ENCODE results near the gene RNASET2. TPM values are rescaled to one million over a fixed set of nuclear protein-coding genes. Genes with fewer than 3 reads are reported as not detected.

The RNASET2 gene
- polyA plus RNA-seq, 1 donor from 2014 or later, result 73.9 TPM

DNA sequence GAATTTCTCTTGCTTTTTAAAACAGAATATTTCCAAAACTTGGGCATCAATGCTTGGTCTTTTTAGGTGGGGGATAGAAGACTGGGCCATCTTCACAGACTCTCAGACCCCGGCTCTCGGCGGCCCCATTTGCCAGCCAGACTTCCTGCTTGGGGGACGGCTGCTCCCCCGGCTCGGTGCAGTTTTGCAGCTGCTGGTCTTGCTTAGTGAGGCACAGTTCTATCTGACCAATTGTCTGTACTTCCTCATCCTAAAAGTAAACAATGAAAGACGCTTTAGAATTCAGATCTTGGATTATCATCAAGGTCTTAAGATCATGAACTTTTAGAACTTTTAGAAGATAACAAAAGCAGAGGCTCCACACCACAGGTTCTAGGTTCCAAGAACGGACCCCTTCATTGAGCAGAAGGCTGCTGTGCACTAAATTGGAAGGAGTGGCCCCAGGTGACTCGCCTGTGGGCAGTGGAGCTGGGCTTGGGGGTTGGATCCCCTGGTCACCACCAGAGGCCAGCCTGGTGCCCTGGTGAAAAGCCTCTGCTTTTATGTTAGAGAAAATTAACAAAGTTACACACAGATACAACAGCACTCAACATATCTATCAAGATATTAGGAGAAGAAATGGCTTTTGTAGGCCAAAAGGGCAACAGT lies 26.7 kb downstream of the RNASET2 start:
- H3K9me3 ChIP-seq (ENCODE audit: low read length), result no peaks in the 10 kb centered on the region
- no peaks in the 10 kb centered on the region for H3F3A ChIP-seq (ENCODE audit: insufficient read depth, low read length, poor library complexity, severe bottlenecking)
- H2AFZ ChIP-seq (ENCODE audit: low read depth, low read length), result no peak overlapping the region
- H3K9me2 ChIP-seq (ENCODE audit: insufficient read depth, low read length), result no peaks in the 10 kb centered on the region
- H3K79me2 ChIP-seq (replicated peaks; ENCODE audit: insufficient read depth, low read length), result no peaks in the 10 kb centered on the region
- H3K27ac ChIP-seq (ENCODE audit: low read length), result no peak overlapping the region
- H3K9ac ChIP-seq (ENCODE audit: low read length), result no peak overlapping the region
- peaks cover 5% of the 10 kb centered on the region for H3K36me3 ChIP-seq (ENCODE audit: insufficient read depth, low read length)
- TF ChIP-seq MXI1 (conservative IDR thresholded peaks at IDR 0.05; ENCODE audit: poor library complexity, severe bottlenecking) (no peak), EZH2 (IDR thresholded peaks at IDR 0.05; ENCODE audit: borderline replicate concordance, insufficient read depth, low read length, poor library complexity, severe bottlenecking) (no peak), SMC3 (conservative IDR thresholded peaks at IDR 0.05; ENCODE audit: poor library complexity) (no peak), RAD21 (conservative IDR thresholded peaks at IDR 0.05) (no peak)
- TF ChIP-seq, protein P1, sequence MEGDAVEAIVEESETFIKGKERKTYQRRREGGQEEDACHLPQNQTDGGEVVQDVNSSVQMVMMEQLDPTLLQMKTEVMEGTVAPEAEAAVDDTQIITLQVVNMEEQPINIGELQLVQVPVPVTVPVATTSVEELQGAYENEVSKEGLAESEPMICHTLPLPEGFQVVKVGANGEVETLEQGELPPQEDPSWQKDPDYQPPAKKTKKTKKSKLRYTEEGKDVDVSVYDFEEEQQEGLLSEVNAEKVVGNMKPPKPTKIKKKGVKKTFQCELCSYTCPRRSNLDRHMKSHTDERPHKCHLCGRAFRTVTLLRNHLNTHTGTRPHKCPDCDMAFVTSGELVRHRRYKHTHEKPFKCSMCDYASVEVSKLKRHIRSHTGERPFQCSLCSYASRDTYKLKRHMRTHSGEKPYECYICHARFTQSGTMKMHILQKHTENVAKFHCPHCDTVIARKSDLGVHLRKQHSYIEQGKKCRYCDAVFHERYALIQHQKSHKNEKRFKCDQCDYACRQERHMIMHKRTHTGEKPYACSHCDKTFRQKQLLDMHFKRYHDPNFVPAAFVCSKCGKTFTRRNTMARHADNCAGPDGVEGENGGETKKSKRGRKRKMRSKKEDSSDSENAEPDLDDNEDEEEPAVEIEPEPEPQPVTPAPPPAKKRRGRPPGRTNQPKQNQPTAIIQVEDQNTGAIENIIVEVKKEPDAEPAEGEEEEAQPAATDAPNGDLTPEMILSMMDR (IDR thresholded peaks at IDR 0.05; ENCODE audit: poor library complexity, severe bottlenecking), result no peak
- TF ChIP-seq, protein P2, sequence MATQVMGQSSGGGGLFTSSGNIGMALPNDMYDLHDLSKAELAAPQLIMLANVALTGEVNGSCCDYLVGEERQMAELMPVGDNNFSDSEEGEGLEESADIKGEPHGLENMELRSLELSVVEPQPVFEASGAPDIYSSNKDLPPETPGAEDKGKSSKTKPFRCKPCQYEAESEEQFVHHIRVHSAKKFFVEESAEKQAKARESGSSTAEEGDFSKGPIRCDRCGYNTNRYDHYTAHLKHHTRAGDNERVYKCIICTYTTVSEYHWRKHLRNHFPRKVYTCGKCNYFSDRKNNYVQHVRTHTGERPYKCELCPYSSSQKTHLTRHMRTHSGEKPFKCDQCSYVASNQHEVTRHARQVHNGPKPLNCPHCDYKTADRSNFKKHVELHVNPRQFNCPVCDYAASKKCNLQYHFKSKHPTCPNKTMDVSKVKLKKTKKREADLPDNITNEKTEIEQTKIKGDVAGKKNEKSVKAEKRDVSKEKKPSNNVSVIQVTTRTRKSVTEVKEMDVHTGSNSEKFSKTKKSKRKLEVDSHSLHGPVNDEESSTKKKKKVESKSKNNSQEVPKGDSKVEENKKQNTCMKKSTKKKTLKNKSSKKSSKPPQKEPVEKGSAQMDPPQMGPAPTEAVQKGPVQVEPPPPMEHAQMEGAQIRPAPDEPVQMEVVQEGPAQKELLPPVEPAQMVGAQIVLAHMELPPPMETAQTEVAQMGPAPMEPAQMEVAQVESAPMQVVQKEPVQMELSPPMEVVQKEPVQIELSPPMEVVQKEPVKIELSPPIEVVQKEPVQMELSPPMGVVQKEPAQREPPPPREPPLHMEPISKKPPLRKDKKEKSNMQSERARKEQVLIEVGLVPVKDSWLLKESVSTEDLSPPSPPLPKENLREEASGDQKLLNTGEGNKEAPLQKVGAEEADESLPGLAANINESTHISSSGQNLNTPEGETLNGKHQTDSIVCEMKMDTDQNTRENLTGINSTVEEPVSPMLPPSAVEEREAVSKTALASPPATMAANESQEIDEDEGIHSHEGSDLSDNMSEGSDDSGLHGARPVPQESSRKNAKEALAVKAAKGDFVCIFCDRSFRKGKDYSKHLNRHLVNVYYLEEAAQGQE (IDR thresholded peaks at IDR 0.05; ENCODE audit: borderline replicate concordance), result no peak
- no peaks in the 10 kb centered on the region for H3K27me3 ChIP-seq (ENCODE audit: insufficient read depth, low read depth, low read length)
- no peak overlapping the region for H3K4me3 ChIP-seq (ENCODE audit: low read length)
- no peak overlapping the region for H3K4me2 ChIP-seq (ENCODE audit: low read length)
- no peaks in the 10 kb centered on the region for H4K20me1 ChIP-seq (ENCODE audit: insufficient read depth)

DNA sequence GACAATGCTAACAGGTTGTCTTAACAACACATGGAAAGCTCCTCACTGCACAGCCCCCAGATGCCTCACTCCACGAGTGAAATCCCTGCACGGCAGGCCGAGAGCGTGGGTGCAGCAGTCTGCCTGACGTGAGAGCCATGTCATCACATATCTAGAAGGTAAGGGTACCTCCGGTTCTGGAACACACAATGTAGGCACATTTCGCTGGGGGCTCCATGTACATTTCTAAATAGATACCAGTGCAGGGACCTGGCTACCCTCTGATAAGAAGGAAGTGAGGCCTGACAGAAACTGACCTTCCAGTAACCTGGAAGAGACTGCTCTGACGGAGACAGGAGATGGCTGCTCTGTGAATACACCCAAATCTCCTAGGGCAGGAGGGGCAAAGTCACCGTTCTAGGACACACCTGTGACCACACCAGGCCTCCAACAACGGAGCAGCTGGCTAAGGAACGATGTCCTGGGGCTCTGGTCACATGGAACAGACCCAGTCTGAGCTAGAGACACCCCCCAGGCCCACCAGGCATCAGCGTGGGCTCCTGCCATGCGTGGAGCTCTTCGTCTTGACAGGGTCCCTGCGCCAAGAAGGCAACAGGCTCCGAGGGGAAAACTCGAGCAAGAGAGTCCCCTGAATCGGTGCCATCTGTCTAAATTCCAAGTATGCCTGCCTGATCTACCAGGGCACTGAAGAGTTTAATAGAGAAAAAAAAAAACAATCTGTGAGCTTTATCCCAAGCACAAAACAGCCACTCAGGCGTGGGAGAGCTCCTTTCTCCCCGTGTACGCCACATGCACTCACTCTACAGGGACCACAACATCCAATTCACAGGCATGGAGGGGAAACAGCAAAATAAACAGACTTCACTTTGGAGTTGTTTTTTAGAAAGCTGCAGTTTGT lies 27.5 kb downstream of the RNASET2 start:
- Histone ChIP-seq H3K4me3 (ENCODE audit: low read length) (no peak overlapping the region), H3K27me3 (ENCODE audit: insufficient read depth, low read depth, low read length) (no peaks in the 10 kb centered on the region), H3K9me2 (ENCODE audit: insufficient read depth, low read length) (no peaks in the 10 kb centered on the region), H3K9me3 (ENCODE audit: low read length) (no peaks in the 10 kb centered on the region), H3F3A (ENCODE audit: insufficient read depth, low read length, poor library complexity, severe bottlenecking) (no peaks in the 10 kb centered on the region), H3K9ac (ENCODE audit: low read length) (no peak overlapping the region), H4K20me1 (ENCODE audit: insufficient read depth) (no peaks in the 10 kb centered on the region), H3K36me3 (ENCODE audit: insufficient read depth, low read length) (peaks cover 5% of the 10 kb centered on the region), H3K27ac (ENCODE audit: low read length) (no peak overlapping the region), H2AFZ (ENCODE audit: low read depth, low read length) (no peak overlapping the region), H3K4me2 (ENCODE audit: low read length) (no peak overlapping the region), H3K79me2 (replicated peaks; ENCODE audit: insufficient read depth, low read length) (no peaks in the 10 kb centered on the region)
- TF ChIP-seq RAD21 (conservative IDR thresholded peaks at IDR 0.05) (no peak), TAF1 (IDR thresholded peaks at IDR 0.05; ENCODE audit: low read depth) (no peak), EP300 (conservative IDR thresholded peaks at IDR 0.05; ENCODE audit: poor library complexity, severe bottlenecking) (no peak), POLR2AphosphoS5 (IDR thresholded peaks at IDR 0.05) (no peak), SMC3 (conservative IDR thresholded peaks at IDR 0.05; ENCODE audit: poor library complexity) (no peak), EZH2 (IDR thresholded peaks at IDR 0.05; ENCODE audit: borderline replicate concordance, insufficient read depth, low read length, poor library complexity, severe bottlenecking) (no peak), MXI1 (conservative IDR thresholded peaks at IDR 0.05; ENCODE audit: poor library complexity, severe bottlenecking) (no peak)
- TF ChIP-seq, protein P2 (IDR thresholded peaks at IDR 0.05; ENCODE audit: borderline replicate concordance), result no peak
- TF ChIP-seq, protein P1 (IDR thresholded peaks at IDR 0.05; ENCODE audit: poor library complexity, severe bottlenecking), result no peak

All from neural cell (in vitro differentiated cells).